OCI-M2 (cell line): ENCODE measurements around the gene CCHCR1.
"Not testable (repeated sequence)": the region's sequence is repeated elsewhere in the genome, so short reads cannot be mapped to it uniquely, and the experiment has no call there.

Experiments
- DNase-seq: peaks from one replicate; lab custom pipeline; 2025; ENCODE audit not compliant: unreplicated experiment; lab: John Stamatoyannopoulos, UW

CCHCR1 gene

GRCh38 chr6:31164475-31165063, 7.0 kb upstream of the CCHCR1 start:
- not testable (repeated sequence) for DNase-seq

GRCh38 chr6:31163922-31164321, 6.3 kb upstream of the CCHCR1 start:
- DNase-seq, result no peak

GRCh38 chr6:31162463-31163165, 5.0 kb upstream of the CCHCR1 start:
- no peak for DNase-seq

- DNase-seq, result no peak
Observed at GRCh38 chr6:31161216-31162126, 3.9 kb upstream of the CCHCR1 start.

GRCh38 chr6:31158863-31159855, 1.6 kb upstream of the CCHCR1 start:
- DNase-seq, result no peak

- DNase-seq, result peak; percentile 97
Observed at GRCh38 chr6:31158140-31158862, 699 bp upstream of the CCHCR1 start, which contains the start of gene TCF19. Gene TCF19, plus strand, starts transcription at chr6:31158589. Its CDS starts 881 bp downstream, at chr6:31159470.

- DNase-seq, result no peak
Observed at GRCh38 chr6:31156641-31157040, 961 bp downstream of the CCHCR1 start.

- DNase-seq, result no peak
Observed at GRCh38 chr6:31154436-31154835, 3.2 kb downstream of the CCHCR1 start.

GRCh38 chr6:31152781-31153180, 4.8 kb downstream of the CCHCR1 start:
- no peak for DNase-seq

GRCh38 chr6:31149827-31150447, 7.7 kb downstream of the CCHCR1 start:
- no peak for DNase-seq

- DNase-seq, result no peak
Observed at GRCh38 chr6:31145386-31145785, 12.2 kb downstream of the CCHCR1 start.

- no peak for DNase-seq
Observed at GRCh38 chr6:31144970-31145340, 12.6 kb downstream of the CCHCR1 start.

GRCh38 chr6:31144296-31144969, 13.2 kb downstream of the CCHCR1 start:
- DNase-seq, result no peak

- no peak for DNase-seq
Observed at GRCh38 chr6:31143148-31143547, 14.5 kb downstream of the CCHCR1 start.

GRCh38 chr6:31142361-31142761, 15.2 kb downstream of the CCHCR1 start:
- DNase-seq, result no peak

GRCh38 chr6:31140643-31141042, 17.0 kb downstream of the CCHCR1 start:
- no peak for DNase-seq

- DNase-seq, result no peak
Observed at GRCh38 chr6:31139599-31139998, 18.0 kb downstream of the CCHCR1 start.

GRCh38 chr6:31138982-31139381, 18.6 kb downstream of the CCHCR1 start, which contains the start of gene PSORS1C2:
Gene PSORS1C2, minus strand, starts transcription at chr6:31139066. Its CDS starts 40 bp downstream, at chr6:31139026.
- DNase-seq, result no peak

GRCh38 chr6:31135710-31136109, 21.9 kb downstream of the CCHCR1 start:
- no peak for DNase-seq
